ENCODE results near the gene PLCB1. TPM values are rescaled to one million over a fixed set of nuclear protein-coding genes. Genes with fewer than 3 reads are reported as not detected.

PLCB1 gene
- total and polyA plus RNA-seq, 10 of the 15 experiments (the other 5 are each of a cell fraction or from before 2014, with no cell fraction given) = 0.05 to 5.3 (median 0.17) TPM; not detected in 1

DNA sequence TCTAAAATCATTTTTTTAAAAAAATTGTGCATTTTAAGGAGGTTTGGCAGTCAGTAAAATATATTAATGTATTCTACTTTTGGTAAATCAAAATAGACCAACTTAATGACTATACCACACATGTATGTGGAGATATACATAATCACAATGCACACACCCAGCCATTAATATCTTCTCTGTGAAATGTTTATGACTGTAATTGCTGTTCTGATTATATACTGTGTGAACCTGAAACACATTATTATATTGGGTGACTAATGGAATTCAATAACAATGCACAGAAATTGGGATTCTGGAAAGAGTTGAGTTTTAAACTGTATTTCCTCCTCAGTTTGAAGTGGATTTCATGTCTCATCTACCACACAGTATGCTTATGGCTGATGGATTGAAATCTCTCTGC lies 233.6 kb downstream of the PLCB1 start (continued):
- TF ChIP-seq E4F1 (IDR thresholded peaks at IDR 0.05; ENCODE audit: borderline replicate concordance, partially characterized antibody) = no peak
- TF ChIP-seq ZZZ3 (IDR thresholded peaks at IDR 0.05; ENCODE audit: control insufficient read depth, insufficient read length, low read depth) = no peak
- TF ChIP-seq REST (IDR thresholded peaks at IDR 0.05; ENCODE audit: low read depth, low read length) = no peak
- TF ChIP-seq, protein P1, sequence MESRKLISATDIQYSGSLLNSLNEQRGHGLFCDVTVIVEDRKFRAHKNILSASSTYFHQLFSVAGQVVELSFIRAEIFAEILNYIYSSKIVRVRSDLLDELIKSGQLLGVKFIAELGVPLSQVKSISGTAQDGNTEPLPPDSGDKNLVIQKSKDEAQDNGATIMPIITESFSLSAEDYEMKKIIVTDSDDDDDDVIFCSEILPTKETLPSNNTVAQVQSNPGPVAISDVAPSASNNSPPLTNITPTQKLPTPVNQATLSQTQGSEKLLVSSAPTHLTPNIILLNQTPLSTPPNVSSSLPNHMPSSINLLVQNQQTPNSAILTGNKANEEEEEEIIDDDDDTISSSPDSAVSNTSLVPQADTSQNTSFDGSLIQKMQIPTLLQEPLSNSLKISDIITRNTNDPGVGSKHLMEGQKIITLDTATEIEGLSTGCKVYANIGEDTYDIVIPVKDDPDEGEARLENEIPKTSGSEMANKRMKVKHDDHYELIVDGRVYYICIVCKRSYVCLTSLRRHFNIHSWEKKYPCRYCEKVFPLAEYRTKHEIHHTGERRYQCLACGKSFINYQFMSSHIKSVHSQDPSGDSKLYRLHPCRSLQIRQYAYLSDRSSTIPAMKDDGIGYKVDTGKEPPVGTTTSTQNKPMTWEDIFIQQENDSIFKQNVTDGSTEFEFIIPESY (IDR thresholded peaks at IDR 0.05) = no peak
- no peak for TF ChIP-seq ETV6 (conservative IDR thresholded peaks at IDR 0.05 in 1 of 2, IDR thresholded peaks at IDR 0.05 in 1 of 2; ENCODE audit: borderline replicate concordance in 1 of 2, low read depth in 1 of 2)
- no peak for TF ChIP-seq BMI1 (IDR thresholded peaks at IDR 0.05; ENCODE audit: borderline replicate concordance)
- no peak for TF ChIP-seq GATAD2B (conservative IDR thresholded peaks at IDR 0.05; ENCODE audit: low read depth)
- TF ChIP-seq ZNF687 (IDR thresholded peaks at IDR 0.05) = no peak
